GM19372 (cell line): ENCODE measurements around the gene A1CF.
"Not testable (repeated sequence)": the region's sequence is repeated elsewhere in the genome, so short reads cannot be mapped to it uniquely, and the experiment has no call there.

ENCODE experiments used
- ATAC-seq: cut with Tn5 transposase; IDR thresholded peaks from one replicate; pipeline ENCODE4 v1.9.1; 2021; ENCODE audit warnings: mild to moderate bottlenecking, low read depth, moderate library complexity; ENCODE audit not compliant: unreplicated experiment

A1CF gene, protein sequence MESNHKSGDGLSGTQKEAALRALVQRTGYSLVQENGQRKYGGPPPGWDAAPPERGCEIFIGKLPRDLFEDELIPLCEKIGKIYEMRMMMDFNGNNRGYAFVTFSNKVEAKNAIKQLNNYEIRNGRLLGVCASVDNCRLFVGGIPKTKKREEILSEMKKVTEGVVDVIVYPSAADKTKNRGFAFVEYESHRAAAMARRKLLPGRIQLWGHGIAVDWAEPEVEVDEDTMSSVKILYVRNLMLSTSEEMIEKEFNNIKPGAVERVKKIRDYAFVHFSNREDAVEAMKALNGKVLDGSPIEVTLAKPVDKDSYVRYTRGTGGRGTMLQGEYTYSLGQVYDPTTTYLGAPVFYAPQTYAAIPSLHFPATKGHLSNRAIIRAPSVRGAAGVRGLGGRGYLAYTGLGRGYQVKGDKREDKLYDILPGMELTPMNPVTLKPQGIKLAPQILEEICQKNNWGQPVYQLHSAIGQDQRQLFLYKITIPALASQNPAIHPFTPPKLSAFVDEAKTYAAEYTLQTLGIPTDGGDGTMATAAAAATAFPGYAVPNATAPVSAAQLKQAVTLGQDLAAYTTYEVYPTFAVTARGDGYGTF

DNA sequence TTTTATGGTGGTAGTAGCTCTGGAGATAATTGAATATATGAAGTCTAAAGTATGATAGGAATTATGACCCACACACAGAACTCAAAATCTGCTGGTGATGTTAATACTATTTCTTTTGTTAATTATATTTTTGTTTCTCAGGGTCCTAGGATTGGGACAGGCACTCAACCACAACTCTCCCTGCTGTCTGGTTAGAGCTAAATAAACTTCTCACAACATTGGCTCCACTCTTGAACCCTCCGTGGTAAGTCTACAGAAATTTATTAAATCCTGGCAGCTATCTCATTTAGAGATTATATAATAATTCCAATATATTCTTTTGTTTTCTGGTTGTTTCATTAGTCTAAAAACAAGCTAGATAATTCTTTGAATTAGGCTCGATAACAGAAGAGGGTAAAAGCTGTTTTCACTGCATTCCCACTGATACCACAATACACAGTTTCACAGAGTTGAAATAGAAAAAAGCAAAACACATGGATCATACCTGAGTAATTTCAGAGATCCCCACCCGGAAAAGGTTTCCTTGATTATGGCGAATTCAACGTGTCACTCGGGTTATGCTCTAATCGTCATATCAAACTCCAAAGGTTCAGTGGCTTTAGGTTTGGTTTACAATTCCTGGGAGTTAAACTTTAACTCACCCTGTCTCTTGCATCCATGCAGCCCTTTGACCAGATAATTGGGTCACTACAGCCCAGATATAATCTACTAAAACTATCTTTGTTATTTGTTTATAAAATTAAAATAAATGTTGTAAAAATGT lies at the start of gene A1CF:
TSS of gene A1CF (minus strand) at position 531 of the 763 bp plus-strand sequence. CDS start 25,687 bp downstream, outside the sequence.
- ATAC-seq: no peak

DNA sequence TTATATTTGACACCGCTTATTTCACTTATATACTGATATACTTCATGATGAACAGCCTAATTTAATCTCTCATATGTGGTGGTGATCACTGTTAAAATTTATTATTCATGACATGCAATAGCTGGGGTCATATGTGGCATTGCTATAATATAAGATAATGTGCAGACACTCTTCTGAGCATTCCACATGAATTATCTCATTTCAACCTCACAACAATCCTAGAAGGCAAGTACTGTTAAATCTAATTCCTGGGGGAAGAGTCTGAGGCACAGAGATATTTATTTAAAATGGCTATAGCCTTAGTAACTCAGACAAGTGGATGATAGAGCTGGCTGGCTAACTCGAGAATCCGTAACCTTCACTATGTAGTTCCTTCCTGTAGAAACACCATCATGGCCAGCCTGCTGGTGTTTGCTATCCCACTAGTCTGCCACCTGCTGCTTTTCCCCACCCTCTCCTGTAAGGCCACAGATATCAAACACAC lies 46.6 kb upstream of the A1CF start:
- no peak for ATAC-seq

DNA sequence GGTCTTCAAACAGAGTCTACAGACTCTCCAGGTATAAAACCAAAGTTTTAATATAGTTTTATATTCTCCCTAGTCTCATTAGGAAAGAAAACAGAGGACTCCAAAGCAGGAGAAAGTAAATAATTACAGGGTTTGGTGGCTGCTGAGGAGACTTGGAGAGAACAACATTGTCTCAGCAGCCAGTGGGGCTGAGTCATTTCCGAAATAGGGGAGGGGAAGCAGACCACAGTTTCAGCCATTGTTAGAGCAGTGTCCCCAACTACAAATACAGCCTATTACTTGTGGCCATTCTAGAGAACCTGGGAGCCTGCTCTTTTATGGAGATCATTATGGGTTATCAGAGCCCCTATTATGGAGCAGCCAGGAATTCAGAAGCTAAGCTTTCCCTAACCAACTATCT lies 44.2 kb upstream of the A1CF start:
- ATAC-seq: no peak

DNA sequence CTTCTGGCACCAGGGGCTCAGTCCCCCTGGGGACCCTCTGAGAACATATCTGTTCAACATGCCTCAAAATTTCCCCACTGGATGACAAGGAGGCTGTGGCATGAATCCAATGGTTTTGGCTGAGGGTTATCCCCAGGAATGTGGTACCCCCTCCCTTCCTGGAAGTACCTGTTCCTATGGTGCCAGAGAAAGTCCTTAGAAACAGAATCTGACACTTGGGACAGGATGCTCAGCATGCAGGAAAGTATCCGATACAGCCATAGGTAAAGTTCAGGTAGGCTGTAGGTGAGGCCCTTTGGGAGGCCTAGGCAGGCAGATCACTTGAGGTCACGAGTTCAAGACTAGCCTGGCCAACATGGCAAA lies 42.7 kb upstream of the A1CF start:
- ATAC-seq: no peak

DNA sequence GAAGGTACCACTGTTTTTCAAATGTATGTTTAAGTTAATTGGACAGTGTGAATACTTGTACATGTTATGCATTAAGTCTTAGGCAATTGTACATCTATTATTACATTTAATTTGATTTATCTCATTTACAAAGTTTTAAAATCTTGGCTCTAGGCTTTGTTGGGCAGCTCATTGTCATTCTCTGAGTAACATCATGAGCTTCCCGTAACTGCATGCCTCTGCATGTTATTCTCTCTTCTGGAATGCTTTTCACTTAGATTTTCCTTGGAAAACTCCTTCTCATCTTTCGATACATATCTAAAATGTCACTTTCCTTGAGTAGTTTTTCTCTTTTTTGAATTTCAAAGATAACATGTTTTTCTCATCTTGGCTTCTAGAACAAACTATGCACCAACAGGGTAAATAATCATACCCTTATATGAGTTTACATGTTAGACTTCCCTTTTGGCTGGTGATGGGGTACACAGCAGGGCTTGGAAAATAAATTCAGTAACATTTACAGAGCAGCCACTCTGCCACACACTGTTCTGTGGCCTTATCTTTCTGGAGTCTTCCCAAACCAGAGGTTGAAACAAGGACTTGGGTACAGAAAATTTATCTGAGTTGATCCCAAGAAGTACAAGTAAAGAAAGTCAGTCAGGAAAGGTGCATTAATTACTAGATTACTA lies 42.2 kb upstream of the A1CF start:
- no peak for ATAC-seq

DNA sequence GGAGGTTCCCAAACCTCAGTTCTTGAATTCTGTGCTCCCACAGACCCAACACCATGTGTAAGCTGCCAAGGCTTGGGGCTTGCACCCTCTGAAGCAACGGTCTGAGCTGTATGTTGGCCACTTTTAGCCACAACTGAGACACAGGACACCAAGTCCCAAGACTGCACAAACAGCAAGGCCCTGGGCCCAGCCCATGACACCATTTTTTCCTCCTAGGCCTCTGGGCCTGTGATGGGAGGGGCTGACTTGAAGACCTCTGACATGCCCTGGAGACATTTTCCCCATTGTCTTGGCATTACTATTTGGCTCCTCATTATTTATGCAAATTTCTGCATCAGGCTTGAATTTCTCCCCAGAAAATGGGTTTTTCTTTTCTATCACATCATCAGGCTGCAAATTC lies 38.0 kb upstream of the A1CF start:
- ATAC-seq: not testable (repeated sequence)

DNA sequence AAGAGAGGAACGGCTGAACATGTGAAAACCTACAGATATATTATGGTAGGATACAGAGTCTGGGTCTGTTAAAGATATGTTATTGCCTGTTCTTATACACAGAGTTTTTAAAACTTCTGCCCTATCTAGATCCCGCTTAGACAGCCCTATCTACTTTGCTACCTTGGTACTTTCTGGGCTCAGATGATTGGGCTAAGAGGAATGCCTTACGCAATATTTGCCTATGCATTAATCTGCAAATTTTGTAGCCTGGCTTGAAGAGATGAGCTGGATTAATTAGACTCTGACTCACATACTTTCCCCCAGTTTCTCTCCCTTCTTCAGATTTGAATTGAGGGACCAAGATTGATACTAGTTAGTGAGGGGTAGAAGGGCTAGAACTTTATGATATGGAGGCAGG lies 33.6 kb upstream of the A1CF start:
- ATAC-seq: no peak

DNA sequence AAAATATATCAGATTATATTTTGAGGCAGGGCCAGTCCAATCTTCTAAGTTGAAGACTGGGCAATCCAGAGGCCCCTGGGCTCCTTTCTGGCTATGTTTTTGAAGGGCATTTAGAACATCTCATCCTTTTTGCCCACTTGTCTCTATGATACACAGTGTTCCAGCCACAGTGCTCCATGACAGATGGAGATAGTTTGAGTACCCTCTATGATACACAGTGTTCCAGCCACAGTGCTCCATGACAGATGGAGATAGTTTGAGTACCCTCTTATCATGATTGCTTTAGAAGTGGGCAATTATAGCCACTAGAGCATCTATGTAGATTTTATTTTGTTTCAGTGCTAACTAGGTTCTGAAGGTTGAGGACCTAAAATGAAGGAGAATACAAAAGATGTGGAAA lies 33.1 kb upstream of the A1CF start:
- ATAC-seq: no peak

DNA sequence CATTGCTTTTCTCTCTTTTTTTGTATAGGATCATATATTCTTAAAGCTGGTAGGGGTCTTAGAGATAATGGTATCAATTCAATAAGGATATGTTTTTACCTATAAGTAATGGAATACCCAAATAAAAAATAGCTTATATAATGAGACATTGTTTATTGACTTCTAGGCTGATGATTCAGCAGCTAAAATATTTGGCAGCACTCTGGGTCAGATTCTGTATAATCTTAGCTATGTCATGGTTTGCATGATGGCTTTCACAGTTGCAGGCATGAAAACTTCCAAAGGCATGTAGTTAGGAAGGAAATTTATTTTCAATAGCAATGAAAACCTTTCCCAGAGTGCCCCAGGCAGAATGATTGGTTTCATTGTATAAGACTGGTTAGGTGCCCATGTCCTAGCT lies 32.1 kb upstream of the A1CF start:
- ATAC-seq: no peak

DNA sequence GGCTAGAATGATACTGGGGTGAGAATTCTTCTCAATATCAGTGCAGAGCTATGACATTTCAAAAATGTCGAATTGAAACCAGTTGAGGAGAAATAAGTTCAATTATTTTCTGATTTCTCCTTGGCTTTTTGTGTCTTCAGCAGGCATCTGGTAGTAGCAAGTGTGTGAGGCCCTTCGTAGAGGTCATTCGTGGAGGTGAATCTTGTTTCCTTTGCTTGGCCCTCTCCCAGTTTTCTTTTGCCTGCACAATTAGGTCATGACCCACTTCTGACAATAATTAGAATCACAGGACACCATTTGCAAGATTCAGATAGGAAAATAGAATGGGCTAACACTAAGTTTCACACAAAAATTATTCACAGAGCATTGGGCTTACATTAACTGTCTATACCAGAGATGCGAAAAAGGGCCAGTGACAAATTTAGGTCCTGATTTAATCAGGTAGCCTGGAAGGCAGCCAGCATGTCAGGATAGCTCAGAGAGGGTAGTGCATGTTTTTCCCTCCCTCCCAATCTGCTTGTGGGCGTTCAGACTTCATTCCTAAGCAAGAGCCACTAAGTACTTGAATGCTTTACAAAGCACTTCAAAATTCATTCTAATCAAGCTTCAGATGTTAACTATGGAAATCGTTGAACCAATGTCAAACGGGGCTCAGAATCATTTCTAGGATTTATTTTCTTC lies 24.0 kb upstream of the A1CF start:
- no peak for ATAC-seq

DNA sequence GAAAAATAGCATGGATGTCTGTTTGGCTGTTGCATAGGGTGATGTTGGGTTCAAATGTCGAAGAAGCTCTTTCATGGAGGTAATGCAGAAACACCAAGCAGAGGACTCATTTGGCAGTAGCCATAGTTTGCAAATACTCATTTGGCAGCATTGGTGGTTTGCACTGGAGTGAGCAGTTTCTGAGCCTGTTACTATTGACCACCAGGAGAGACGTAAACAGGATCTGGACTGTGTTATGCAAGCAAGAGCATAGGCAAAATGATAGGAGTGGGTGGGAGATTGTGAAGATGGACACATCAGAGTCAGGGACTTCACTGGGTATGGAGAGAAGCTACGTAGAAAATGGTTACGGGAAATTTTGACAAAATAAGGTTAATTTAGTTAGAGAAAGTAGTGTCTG lies 22.9 kb upstream of the A1CF start:
- no peak for ATAC-seq

DNA sequence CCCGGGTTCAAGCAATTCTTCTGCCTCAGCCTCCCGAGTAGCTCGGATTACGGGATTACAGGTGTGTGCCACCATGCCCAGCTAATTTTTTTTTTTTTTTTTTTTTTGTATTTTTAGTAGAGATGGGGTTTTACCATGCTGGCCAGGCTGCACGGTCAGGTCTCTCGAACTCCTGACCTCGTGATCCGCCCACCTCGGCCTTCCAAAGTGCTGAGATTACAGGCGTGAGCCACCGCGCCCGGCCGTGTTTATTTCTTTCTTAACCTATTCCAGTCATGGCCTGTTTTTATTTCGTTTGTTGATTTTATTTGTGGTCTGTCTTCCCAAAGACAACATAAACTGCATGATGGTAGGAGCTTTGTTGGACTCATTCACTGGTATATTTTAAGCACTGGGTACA lies 20.4 kb upstream of the A1CF start:
- ATAC-seq: not testable (repeated sequence)

DNA sequence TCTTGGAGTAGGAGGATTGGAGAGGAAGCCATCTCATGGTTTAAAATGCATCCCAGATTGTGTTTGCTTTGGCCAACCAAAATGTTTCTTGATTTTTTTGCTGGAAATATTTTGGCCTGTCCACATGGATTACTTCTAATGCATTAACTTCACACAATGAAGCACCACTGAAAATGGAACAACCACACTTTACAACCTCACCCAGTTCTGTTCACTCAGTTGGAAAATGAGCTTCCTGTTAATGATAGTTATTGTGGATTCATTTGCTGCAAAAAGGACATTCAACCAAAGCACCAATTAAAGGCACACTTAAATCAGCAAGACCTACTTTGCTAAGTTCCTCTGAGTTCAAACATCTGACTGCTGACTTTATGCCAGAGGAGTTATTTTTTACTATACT lies 11.3 kb upstream of the A1CF start:
- ATAC-seq: no peak

DNA sequence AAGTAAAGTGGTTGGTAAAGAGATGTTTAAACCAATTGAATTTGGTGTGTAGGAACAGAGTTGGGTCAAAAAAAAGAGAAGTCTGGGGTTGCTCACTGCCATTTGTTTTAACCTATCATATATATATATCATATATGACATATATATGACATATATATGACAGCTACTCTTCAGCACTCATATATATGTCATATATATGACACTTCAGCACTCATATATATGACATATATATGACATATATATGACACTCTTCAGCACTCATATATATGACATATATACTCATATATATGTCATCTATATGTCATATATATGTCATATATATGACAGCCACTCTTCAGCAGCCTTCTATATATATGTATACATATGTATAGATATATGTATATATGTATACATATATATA lies 8.9 kb upstream of the A1CF start:
- no peak for ATAC-seq

DNA sequence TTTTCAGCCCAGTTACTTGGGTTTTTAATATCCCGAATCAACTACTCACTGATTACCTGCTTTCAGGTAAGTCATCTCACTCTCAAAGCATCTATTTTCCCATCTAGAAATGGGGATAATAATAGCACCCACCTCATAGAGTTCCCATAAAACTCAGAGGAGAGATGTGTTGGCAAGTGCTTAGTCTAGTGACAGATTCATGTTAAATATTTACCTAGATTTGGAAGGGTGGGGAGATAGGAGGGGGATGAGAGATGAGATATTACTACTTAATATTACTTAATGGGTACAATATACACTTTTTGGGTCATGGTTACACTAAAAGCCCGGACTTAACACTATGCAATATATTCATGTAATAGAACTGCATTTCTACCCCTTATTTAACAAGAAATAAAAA lies 7.0 kb upstream of the A1CF start:
- no peak for ATAC-seq

DNA sequence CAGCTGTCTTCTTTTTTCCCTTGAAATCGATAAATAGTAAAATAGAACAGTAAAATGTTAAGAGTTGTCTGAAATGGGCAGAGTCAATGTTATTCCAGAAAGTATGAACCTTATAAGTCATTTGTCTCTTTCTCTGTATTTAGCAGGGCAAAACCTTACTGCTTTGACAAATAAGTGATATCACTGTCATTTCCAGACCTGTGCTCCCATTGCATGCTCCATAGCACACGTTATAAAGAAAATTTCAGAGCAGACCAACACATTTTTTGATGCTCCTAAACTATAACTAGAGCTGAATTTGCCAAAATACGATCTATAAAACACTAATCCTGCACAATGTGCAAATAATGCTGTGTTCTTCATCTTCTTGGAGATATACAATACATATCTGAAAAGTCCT lies 1.1 kb downstream of the A1CF start:
- no peak for ATAC-seq

DNA sequence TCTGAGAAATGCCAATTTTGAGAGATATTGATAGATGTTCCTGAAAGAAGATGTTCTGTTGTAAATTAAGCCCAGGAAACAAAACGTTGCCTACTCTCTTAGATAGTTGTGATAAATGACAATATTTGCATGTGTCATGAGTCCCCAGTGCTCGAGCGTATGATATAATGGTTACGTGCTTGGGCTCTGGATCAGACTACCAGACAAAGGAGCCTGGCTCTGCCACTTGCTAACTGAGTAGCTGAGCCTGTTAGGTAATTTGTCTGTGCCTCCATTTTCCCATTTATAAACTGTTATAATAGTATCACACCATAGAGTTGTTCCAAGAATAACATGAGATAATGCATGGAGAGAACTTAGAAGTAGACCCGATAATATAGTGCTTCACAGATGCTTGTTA lies 1.8 kb downstream of the A1CF start:
- ATAC-seq: no peak

DNA sequence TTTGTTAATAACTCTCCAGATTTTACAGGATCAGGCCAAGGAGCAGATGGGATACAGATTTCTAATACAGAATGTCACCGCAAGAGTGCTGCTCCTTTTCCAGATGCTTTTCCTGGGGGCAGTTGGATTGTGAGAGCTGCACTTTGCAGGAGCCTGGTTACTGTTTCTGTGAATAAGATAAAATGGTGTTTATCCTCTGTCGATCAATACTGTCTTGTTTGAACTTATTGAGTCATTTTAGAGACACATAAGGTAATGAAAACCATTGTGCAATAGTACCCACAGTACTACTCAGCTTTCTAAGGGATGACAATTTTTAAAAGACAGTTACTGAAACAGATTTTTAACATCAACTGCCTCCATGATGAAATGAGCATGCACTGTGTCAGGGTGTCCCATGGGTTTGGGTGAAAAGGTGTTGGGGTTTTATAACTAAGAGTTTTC lies 2.9 kb downstream of the A1CF start:
- no peak for ATAC-seq

DNA sequence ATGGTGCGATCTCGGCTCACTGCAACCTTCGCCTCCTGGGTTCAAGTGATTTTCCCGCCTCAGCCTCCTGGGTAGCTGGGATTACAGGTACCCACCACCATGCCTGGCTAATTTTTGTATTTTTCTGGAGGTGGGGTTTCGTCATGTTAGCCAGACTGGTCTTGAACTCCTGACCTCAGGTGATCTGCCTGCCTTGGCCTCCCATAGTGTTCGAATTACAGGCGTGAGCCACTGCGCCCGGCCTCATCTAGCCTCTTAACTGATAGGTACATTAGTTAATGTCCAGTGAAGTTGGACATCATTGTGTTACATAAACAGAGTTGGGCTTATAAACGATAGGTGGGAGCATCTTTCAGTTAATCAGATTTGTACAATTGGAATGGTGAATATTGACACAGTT lies 4.4 kb downstream of the A1CF start:
- ATAC-seq: not testable (repeated sequence)

DNA sequence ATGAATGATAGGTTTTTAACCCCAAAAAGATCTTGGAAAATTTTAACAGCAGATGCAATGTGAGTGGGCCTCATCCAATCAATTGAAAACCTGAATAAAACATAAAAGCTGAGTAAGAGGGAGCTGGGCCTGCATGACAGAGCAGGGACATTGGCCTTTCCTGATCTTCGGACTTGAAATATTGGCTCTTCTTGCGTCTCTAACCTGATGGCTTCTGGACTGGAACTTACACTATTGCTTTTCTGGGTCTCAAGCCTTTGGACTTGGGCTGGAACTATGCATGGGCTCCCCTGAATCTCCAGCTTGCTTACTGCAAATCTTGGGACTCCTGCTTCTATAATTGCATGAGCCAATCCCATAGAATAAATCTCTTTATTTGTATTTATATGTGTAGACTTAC lies 9.0 kb downstream of the A1CF start:
- ATAC-seq: no peak
